Dedifferentiated amniotic fluid mesenchymal stem cell (primary cell): ENCODE results near the gene IL26.

Experiments
- DNase-seq: peaks from one replicate; pipeline ENCODE4 v3.0.0-alpha.2; 2016; ENCODE audit errors: extremely low spot score

IL26 gene

DNA sequence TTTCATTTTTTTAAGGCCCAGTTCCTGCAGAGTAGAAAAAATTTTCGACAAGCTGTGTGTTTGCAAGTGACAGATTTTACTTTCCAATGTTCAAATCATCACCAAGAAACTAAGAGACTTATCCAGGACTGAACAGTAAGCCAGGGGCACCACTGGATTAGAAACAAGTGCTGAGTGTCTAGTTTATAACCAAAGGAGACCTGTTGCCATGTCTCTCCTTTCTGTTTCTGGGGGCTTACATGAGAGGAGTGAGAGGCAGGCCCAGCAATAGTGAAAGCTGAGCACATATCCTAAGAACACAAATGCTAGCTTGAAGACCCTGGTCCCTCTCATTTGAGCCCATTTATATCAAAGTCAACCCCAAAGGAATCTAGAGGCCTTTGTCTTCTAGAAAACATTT, 69.0 kb downstream of the IL26 start:
- no peak for DNase-seq

DNA sequence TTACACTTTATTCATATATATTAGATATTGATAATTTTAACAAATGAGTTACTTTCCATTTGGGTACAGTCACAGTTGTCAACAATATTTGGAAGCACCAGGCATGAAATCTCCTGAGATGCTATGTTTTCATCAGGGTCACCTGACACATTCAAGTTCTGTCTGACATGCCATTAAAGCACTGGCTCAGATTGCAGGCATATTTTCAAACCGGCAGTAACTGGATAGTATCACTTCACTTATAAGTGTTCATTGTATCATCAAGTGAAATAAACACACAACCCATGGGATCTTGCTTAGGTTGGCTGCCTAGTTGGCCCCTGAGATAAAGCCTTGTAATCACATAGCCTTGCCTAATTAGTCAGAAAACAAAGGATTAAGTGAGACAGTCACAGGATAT, 70.8 kb downstream of the IL26 start:
- no peak for DNase-seq
